Measurements from ENCODE around the gene LHFPL6.

The LHFPL6 gene

DNA sequence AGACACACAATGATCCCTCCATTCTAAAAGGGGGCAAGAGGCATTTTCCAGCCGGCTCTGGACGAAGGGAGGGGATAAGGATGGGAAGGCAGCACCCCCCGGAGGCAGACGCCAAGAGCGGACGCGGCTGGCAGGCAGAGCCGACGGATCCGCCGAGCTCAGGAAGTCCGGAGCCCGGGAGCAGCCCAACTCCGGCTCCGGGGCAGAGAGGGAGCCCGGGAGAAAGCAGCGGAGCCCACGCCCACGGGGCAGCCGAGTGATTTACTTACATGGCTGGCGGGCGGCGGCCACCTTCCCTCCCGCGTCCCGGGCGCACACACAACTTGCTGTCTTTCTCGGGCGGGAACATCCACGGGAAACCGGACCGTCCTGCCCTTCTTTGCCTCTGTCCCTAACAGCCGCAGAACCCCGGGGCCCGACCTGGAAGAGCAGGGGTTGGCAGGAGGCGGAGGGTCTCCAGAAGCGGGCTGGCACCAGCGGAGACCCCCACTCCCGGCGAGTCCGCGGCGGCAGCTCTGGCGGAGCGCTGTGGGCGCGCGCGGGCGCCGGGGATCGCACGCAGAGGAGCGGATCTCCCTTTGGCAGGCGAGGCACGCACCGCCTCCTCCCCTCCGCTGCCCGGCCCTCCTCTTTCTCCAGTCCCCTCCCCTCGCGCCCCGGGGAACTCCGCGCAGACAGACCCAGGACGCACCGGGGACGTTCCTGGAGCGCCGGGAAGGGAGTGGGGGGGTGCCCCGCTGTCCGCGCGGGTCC, at the start of gene LHFPL6:
TSS of gene LHFPL6 (minus strand) at position 580 of the 753 bp plus-strand sequence.
- DNase-seq (ENCODE audit: low read depth in 1 of 2, low spot score in 1 of 2): peak; percentile 40 to 51

DNA sequence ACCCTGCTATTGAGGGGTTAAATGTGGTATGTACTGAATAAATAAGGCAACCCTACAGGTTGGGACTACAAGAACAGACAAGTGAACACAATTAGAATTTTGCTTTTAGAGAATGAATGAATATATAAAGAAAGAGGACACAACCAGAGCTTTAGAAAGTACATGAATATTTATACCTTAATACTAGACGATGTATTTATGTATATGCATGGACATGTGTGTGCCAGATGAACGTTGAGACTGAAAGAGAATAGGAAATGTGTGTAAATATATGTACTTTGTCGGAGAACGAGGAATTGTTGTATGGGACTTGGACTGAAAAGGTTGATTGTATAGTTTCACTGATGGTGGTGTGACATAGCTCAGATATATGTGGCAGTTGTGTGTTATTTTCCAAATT, 43.1 kb upstream of the LHFPL6 start:
- no peak for DNase-seq (ENCODE audit: low read depth in 1 of 2, low spot score in 1 of 2)

DNA sequence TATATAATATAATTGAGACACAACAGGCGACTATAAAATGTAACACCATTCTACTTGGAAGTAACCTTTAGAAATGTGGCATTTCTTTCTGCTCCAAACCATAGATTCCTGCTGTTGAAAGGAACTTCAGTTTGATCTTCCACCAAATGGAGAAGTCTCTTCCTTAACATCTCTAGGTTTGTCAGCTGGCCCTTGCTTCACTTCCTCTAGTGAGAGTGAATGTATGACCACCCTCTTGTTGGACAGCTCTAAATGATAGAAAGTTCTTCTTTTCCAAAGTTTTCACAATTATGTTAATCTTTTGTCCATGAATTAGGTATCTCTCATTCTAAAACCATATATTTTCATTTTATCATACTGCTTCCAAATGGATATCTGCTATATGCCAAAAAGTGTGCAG, 38.7 kb upstream of the LHFPL6 start:
- no peak for DNase-seq (ENCODE audit: low read depth in 1 of 2, low spot score in 1 of 2)

DNA sequence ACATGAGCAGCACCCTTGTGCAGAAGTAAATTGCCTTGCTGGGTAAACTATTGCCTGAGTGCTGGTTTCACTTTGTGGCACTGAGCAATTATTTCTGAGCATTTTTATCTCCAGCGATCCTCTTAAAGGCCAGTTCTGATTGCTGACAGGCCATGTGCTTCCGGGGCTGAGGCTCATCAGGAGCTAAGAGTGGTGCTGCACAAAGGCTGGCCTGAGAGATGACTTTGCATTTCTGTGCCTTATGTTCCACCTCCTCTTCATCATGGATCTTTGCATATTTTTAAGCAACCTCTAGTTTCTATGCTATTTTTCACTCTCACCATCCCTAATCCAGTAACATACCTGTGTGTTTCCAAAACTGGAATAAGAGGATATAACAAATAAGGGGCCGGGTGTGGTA, 34.9 kb upstream of the LHFPL6 start:
- DNase-seq (ENCODE audit: low read depth in 1 of 2, low spot score in 1 of 2): no peak

DNA sequence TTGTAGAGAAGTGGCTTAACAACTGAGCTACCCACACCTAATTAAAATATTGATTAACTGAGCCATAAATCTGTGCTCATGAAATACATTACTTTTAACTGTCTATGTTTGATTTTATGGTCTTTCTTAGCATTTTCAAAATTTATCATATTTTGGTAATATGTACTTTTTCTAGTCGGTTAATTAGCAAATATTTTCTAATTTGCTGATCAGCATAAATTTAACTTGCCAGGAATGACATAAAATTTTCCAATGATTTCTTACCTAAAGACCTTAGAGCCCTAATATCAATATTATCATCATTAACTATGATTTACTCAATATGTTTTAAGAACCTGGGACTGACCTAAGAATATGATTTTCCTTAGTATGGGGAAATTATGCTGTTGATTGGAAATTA, 32.6 kb upstream of the LHFPL6 start:
- DNase-seq (ENCODE audit: low read depth in 1 of 2, low spot score in 1 of 2): no peak

DNA sequence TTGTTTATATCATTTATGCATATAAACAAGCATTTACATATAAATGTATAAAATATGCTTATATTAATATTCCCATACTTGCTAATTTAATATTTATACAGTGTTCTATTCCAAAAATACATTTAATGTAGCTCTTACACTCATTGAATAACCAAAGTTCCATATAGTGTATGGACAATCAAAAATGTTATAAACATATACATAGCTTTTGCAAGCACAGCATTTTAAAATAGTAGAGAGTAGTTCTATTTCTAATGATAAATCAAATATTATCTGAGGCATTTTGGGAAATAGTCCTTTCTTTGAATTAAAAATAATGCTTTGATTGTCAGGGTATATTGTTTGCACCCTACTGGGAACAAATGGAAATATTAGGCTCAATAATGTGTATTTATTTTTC, 30.0 kb upstream of the LHFPL6 start:
- no peak for DNase-seq (ENCODE audit: low read depth in 1 of 2, low spot score in 1 of 2)

DNA sequence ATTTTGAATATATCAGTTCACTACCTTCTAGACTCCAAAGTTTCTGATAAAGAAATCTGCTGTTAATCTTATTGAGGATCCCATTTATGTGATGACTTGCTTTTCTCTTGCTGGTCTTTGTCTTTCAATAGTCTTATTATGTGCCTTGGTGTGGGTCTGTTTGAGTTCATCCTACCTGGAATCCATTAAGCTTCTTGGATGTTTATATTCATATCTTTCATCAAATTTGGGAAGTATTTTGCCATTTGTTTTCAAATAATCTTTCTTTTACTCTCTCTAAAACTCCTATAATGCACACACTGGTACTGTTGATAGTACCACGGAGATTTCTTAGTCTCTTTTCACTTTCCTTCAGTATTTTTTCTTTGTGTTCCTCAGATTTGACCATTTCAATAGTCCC, 28.3 kb upstream of the LHFPL6 start:
- DNase-seq (ENCODE audit: low read depth in 1 of 2, low spot score in 1 of 2): no peak

DNA sequence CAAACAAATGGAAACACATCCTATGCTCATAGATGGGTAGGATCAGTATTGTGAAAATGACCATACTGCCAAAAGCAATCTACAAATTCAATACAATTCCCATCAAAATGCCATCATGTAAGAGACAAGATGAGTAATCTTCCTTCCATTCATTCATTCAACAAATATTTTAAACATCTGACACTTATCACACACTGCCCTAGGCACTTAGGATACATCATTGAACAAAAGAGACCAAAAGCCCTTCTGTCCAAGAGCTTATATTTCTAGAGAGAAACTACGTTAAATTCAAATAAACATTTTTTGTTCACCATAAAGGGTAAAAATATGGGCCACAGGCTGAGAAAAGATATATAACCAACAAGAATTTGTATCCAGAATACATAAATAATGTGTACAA, 20.5 kb upstream of the LHFPL6 start:
- DNase-seq (ENCODE audit: low read depth in 1 of 2, low spot score in 1 of 2): no peak

DNA sequence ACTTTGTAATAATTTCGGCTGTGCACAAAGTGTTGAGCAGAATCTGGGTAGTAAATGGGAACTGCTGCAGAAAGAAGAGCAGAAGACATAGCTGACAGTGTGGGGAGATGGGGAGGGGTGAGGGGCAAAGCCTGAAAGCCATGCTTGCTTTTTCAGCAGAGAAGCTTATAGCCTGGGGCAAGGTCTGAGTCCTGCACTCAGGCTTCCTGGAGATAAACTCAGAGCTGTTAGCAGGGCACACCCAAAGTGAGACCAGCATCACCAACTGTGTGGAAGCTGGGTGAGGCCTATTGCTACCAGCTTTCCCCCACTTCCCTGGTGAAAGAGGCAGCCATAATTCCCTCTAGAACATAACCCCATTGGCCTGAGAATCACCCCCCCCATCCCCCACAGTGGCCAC, 15.6 kb upstream of the LHFPL6 start:
- no peak for DNase-seq (ENCODE audit: low read depth in 1 of 2, low spot score in 1 of 2)

DNA sequence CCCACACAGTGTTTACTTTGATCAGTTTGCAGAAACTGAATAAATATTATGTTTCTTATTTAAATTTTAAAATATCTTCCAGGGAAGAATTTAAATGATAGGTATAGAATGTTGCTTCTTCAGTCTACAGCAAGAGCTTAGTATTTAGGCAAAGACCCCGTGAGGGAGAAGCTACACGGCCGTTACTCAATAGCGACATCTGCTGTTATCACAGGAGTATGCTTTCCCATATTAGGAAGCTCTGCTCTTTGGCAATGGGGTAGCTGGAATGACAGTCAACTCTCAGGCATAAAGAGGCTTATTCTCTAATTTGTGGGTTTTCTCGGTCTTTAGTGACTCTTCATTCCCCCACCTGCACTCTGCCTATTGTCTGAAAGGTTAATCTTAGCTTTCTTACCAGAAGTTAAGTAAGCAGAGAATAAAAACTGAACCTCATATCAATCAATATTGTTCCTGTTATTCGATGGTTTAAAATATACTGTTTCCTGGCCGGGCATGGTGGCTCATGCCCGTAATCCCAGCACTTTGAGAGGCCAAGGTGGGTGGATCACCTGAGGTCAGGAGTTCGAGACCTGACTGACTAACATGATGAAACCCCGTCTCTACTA, 13.2 kb upstream of the LHFPL6 start:
- peak in 1 of 2 donors; percentile 41 for DNase-seq (ENCODE audit: low read depth in 1 of 2, low spot score in 1 of 2)

DNA sequence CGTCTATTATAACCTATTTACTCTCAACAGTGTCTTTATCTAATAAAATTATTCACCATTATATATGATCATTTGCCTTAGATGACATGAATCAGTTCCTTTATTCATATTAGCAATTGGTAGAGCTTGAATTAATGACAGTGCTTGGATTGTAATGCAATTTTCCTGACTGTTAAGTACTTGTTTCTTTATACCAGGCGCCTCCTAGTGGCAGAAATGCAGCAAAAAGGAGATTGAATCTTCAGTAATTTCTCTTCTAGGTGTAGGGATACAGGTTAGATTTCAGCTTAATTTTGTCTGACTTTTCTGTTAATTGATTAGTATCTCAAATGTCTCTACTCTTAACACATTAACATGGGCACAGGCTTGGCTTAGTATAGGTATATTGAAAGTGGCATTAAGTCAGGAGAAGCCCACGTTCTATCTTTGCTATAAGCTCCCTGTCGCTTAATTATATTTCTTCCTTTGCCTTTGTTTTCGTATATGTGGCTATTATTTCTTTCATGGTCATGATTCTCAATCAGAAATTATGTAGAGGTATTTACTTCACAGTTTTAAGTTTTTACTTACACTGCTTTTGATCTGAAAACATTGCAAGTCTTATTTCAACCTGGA, 9.1 kb upstream of the LHFPL6 start:
- peak; percentile 19 to 65 for DNase-seq (ENCODE audit: low read depth in 1 of 2, low spot score in 1 of 2)

DNA sequence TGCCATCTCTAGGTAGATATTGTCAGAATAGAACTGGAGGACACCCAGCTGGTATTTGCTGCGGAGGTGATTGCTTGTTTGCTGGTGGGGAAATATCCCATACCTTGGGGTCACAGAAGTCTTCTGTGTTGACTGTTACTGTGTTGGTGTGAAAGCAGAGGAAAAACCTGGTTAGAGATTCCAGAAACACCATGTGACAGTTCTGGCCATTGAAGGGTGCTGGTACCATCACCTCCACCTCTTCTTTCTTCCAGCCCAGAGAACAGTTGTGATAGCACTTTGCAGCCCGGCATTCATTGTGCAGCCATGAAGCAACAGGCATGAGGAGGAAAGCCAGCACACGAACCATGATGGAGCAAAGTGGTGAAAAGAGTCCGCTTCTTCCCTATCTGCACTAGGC, 4.9 kb upstream of the LHFPL6 start:
- DNase-seq (ENCODE audit: low read depth in 1 of 2, low spot score in 1 of 2): no peak

DNA sequence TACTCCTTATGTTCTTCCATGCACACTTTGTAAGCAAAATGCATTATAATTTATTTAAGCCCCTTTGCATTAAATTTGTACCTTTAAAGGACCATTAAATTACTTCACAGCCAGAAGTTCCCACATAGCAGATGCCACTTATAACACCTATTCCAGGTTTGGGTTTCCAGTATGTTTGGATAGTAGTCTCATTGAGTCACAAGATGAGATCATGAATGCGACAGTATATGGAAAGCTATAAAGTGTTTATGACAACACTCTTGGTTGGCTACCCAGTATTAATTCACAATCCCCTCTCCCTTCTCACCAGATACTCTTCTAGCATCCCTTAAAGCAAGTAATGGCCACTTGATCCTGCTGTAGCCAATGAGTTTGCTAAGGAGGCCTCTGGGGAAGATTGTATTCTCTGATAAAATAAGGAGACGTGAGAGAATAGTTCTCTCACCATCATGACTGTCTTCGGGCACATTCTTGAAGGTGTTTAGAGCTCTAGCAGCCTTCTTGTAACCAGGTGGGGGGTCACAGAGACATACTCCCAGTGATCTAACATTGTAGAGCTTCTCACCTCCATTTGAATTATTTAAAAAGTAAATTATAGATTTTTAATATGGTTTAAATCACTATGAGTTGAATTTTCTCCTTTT, 2.8 kb upstream of the LHFPL6 start:
- DNase-seq (ENCODE audit: low read depth in 1 of 2, low spot score in 1 of 2): no peak

DNA sequence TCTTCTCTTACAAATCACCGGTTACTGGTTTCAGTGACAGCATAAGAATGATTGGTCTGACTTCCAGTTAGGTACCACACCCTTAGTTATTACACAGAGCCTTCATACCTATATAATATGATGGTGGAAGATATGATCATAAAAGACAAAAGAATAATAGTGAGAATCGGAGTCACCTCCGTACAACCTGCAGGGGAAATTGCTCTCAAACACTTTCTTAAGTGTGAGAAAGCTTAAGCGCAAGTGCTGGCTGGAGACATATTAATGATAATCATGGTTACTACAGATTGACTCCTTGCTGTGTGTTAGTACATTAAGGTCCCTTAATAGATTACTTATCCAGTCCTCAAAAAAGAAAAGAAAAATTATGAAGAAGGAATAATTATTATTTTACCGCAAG, 1.8 kb upstream of the LHFPL6 start:
- no peak for DNase-seq (ENCODE audit: low read depth in 1 of 2, low spot score in 1 of 2)

DNA sequence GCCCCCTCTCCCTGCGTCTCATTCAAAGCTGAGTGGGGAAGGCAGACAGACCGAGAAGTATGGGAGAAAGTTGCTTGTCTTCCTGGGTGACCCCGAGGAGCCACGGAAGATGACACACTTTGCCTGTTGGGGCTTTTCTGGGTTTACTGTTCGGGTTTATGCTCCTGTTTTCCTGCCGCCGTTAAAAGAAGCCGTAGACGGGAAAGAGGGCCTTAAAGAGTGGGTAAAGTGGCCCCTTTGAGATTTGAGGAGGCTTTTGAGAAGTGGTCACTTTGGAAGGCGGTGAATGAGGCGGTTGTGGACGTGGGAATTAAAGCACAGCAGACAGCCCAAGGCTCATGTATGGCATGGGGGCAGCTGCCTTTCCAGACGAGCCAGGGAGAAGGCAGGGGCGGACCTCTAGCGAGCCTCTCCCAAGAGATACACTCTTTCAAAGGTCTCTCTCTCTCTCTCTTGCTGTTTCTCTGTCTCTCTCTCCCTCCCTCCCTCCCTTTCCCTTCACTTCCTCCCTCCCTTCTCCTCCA, 493 bp upstream of the LHFPL6 start:
- peak in 1 of 2 donors; percentile 1 for DNase-seq (ENCODE audit: low read depth in 1 of 2, low spot score in 1 of 2)

DNA sequence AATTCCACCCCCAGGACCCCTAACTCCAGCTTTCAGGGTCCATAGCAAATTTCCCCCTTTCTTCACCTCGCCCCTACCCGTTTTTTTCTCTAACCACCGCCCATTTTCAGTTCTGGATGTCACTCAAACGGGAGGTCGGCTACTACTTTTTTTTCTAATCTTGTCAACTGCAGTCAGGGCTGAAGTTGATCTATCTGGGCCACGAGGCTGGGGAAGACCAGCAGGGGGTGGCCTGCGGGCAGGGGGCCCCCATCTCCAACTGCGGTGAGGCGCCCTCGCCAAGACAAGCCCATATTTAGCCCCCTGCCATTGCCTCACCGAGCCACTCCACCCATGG, 748 bp downstream of the LHFPL6 start:
- no peak for DNase-seq (ENCODE audit: low read depth in 1 of 2, low spot score in 1 of 2)

DNA sequence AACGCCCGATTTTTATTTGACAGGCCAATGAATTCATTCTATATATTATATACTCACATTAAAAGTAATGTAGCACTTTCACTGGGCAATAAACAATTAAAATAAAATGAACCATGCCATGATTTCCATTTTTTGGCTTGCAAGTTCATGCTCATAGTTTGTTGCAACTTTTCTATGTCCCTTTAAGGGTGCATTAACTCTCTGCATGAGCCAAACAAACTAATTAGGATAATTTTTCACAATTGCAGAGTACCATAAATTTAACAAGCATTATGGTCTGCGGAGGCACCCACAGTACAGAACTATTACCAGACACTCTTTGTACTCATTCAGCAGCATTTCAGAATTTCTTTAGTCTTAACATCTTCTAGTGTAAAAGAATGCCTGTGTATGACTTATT, 1.4 kb downstream of the LHFPL6 start:
- DNase-seq (ENCODE audit: low read depth in 1 of 2, low spot score in 1 of 2): no peak

DNA sequence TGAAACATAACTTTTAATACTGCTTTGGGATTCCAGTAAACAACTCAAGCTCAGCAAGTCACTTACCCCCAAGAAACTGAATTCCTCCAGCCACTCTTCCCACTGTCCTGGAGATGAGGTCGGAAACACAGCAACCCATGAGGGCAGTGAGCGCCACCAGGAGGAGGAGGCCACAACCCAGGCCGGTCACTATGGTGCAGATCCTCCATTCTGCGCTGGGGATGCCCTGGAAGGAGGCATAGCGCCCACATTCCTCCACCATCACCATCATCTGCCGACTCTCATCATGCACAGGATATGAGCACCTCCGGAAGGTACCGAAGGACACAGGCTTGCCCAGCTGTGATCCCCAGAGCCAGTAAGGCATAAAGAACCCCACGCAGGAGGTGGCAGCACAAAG, 2.2 kb downstream of the LHFPL6 start:
- DNase-seq (ENCODE audit: low read depth in 1 of 2, low spot score in 1 of 2): no peak

DNA sequence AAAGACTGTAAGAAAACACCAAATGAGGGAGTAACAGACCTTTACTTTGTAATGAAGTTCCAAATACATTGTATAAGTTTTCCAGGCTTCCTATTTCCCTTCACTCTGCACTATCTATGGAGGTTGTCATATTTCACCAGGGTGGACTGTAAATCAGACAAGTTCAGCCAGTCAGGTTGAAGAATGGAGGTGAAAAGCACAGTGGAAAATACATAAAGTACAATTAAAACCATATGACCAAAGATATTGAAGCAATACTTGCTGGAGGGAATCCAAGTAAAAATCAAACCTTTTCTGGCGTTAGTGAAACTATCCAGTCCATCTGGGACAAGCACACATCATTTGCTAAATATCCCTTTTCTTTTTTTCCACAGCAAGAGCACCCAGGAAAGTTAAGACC, 3.2 kb downstream of the LHFPL6 start:
- no peak for DNase-seq (ENCODE audit: low read depth in 1 of 2, low spot score in 1 of 2)

DNA sequence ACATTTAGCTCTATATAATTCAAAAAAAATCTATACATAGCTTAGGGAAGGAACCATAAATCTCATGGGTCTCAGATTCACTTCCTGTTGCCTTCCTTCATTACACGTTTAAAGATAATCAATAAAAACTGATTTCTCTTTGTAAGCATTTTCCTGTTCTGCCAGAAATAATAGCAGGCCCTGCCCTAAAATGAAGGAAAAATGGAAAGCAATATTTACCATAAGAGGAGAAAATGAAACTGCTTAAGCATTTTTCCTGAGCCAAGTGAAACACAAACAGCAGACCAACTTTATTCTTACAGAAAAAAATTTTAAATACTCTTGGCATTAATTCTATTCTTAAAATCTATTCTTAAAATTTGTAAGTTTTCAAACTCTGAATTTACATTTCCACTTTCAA, 4.0 kb downstream of the LHFPL6 start:
- DNase-seq (ENCODE audit: low read depth in 1 of 2, low spot score in 1 of 2): no peak

DNA sequence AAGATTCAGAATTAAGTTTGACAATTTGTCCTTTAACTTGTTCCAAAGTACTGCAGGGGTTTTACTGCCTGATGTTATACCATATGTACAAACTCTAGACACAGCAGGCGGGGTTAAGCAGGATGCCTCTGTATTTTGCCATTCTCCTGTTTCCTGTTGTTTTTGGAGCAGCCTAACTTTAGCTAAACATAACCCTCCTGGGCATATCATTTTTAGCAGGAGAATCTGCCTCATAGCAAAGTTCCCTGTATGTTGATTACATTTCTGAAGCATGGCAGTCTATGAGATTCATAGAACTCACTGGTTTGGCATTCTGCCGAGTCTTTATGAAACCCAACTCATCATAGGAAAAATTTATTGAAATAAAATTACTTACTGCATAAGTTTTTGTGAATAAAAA, 5.2 kb downstream of the LHFPL6 start:
- no peak for DNase-seq (ENCODE audit: low read depth in 1 of 2, low spot score in 1 of 2)

DNA sequence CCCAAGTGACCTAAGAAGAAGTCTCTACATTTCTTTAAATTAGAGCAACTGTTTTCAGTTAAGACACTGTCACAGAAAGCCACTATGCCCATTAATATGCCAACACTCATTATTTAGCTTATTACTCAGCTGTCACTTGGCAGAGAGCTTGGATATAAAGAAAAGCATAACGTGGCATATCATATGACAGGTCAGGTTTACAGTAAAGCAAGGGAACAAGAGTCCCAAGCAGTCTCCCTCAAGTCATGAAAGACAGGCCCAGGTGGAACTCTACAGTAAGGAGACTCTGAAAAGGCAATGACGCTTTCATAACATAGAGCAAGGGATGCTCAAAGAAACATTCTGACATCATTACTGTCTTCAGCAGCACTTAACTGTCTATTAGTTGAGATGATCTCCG, 6.3 kb downstream of the LHFPL6 start:
- no peak for DNase-seq (ENCODE audit: low read depth in 1 of 2, low spot score in 1 of 2)

Data from activated CD4-positive, alpha-beta T cell treated with anti-CD3 and anti-CD28 coated beads, Interleukin-2, amount 50 U/mL, for 24 hours (primary cell).